ENCODE data around the gene CCDC190. TPM values are rescaled to one million over a fixed set of nuclear protein-coding genes. Genes with fewer than 3 reads are reported as not detected.
"Not testable (repeated sequence)": the region's sequence is repeated elsewhere in the genome, so short reads cannot be mapped to it uniquely, and the experiment has no call there.

CCDC190 gene, protein sequence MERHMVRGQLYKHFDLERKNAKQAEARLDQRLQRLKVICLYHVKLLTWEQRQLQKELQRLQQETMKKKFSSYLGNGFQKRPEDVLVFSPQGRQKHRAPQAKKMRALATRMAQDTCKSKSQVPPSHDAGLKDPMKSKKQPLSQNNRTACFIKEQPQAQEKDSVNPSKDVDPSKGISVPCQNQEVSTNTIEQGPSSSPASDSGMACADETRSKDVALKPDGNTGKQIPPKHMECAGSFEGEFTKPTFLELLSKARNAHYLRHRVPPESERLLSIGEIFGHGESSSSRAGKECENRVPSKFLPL
- total RNA-seq, result 0.23 TPM

- no peak for DNase-seq (ENCODE audit: low spot score)
Observed at GRCh38 chr1:162861101-162861500, at the start of gene CCDC190. Gene CCDC190, minus strand, starts transcription at chr1:162861175. Its CDS starts 1,529 bp downstream, at chr1:162859646.

DNA sequence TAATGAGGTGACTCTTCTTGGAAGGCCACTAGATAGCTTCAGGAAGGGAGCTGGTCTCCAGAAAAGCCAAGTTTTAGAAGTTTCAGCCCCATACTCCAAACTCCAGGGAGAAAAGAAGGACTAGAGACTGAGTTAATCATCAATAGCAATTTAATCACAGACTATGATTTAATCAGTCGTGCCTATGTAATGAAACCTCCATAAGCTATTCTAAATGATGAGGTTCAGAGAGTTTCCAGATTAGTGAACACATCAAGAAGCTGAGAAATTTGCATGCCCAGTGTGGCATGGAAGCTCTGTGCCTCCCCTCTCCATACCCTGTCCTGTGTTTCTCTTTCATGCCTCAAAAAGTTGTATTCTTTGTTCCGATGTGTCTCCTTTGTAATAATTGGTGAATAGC is 49.2 kb upstream of the CCDC190 start:
- no peak for DNase-seq (ENCODE audit: low spot score)

DNA sequence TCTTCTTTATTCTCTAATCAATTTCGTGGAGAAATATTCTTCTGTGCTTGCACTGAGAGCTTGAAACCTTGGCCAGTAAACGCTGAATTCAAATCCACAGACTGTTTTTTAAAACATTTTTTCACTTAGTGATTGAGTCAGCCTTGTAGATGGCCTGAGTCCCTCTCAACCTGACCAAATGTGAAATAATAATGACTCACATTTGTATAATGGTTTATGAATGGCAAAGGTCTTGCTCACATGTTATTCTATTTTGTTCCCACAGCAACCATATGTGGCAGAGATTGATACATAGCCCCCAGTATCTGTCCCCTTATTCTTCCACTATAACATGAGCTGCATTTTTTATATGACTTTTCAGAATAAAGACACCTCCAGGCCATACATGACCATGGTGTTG is 47.8 kb upstream of the CCDC190 start:
- no peak for DNase-seq (ENCODE audit: low spot score)

DNA sequence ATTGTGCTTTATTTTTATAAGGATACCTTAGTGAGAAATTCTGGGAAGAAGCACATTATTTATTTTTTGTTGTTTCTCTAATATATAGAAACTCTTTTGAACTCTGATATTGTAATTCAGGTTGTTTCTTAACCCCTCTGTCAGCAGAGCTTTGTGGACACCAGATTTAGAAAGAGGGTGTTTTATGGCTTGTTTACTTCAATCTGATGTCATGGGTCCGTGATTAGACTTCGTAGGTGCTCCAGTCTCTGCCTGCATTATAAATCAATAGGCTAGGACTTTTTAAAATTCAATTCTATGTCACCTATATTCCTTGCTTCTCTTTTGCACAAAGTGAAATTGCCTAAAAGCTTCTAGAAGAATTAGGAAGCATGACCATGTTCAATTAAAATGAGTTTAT is 47.3 kb upstream of the CCDC190 start:
- no peak for DNase-seq (ENCODE audit: low spot score)

DNA sequence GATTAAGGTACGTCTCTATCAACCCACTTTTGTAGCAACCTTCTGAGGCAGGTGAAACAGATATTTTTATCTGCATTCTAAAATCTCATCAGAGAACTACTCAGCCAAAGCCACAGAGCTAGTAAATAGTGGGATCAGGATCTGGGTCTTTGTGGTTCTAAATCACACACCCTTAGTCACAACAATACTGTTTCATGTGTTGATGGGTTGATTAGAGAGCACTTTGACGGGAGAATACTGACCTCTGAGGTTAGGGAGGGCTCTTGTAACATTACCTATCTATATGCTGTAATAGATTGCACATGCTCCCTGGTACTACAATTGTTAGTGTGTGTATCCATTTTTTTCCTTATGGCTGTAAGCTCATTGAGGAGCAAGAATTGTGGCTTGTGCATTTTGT is 45.5 kb upstream of the CCDC190 start:
- DNase-seq (ENCODE audit: low spot score), result no peak

DNA sequence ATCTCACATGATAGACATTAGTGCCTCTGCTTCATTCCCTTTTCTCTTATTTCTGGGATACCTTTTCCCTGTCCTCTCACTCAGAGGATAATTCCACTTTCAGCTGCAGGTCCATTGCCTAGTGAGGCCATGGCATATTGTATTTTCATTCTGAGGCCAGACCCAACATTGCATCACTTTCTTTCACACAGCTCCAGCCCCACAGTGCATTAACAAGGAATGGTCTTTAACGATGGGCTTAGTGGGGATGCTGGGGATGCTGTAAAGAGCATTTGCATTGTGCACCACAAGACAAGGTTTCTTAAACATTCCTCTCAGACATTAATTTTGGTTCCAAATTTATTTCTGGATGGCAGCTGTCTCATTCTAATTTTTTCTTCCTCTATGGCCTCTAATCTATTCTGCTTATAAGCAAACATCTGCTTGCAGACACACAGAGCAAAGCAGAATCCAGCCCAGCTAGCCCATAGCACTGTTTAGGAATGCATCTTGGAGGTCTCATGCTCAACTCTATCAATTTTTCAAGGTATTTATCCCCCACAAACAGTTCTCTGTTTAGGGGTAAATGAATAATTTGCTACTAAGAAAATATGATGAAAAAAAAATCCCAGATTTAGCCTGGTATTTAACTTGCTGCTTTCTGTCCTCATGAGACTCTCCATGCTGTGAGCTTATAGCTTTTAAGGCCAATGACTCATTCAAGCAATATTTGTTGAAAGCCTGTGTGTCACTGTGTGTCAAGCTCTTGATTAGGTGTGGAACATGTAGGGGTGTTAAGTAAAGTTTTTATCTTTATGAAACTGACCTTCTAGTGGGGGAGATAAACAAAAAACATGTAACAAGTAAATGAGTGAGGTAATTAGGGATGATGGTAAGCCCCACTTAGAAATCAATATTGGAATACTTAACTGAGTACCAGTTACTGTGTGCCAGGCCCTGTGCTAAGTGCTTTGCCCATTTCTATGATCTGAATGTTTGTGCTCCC is 44.5 kb upstream of the CCDC190 start:
- no peak for DNase-seq (ENCODE audit: low spot score)

GRCh38 chr1:162904579-162904978 is 43.6 kb upstream of the CCDC190 start:
- no peak for DNase-seq (ENCODE audit: low spot score)

DNA sequence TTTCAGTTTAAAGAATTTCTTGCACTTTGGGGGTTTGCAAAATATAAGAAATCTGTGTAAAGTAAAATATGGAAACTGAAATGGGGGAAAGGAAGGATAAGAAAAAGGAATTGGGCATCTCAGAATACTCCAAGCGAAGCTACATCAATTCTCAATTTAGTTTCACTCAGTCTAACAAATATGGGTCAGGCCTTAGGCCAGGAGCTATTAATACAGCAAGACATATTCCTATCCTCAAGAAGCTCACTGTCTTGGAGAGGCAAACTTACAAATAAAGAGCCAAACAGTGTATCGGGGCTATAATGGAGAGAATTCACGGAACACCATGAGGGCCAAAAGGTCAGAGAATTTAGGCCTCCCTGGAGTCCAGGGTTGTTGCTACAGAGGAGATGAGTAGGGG is 43.0 kb upstream of the CCDC190 start:
- DNase-seq (ENCODE audit: low spot score), result no peak

DNA sequence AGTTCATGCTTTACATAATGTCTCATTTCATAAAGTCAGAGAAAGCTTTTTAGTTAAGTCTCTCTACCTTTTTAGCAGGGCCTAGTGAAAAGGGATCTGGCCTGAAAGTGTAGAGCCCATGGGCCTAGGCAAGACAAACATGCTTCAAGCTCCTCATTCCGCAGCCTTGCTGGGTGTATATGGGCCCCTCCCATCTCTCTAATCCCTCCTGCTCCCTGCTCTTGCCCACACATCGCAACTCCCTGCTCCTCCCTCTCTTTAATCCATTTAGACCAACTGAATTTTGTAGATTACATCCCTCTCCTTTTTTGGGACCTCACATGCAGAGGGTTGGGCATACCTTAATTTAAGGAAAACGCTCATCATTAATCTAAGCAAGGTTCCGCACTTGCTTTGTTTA is 42.3 kb upstream of the CCDC190 start:
- DNase-seq (ENCODE audit: low spot score), result no peak

GRCh38 chr1:162902416-162902815 is 41.4 kb upstream of the CCDC190 start:
- no peak for DNase-seq (ENCODE audit: low spot score)

- no peak for DNase-seq (ENCODE audit: low spot score)
Observed at GRCh38 chr1:162901243-162901642, 40.3 kb upstream of the CCDC190 start.

GRCh38 chr1:162899422-162900146 is 38.6 kb upstream of the CCDC190 start:
- DNase-seq (ENCODE audit: low spot score), result no peak

- DNase-seq (ENCODE audit: low spot score), result no peak
Observed at GRCh38 chr1:162893612-162893908, 32.6 kb upstream of the CCDC190 start.

DNA sequence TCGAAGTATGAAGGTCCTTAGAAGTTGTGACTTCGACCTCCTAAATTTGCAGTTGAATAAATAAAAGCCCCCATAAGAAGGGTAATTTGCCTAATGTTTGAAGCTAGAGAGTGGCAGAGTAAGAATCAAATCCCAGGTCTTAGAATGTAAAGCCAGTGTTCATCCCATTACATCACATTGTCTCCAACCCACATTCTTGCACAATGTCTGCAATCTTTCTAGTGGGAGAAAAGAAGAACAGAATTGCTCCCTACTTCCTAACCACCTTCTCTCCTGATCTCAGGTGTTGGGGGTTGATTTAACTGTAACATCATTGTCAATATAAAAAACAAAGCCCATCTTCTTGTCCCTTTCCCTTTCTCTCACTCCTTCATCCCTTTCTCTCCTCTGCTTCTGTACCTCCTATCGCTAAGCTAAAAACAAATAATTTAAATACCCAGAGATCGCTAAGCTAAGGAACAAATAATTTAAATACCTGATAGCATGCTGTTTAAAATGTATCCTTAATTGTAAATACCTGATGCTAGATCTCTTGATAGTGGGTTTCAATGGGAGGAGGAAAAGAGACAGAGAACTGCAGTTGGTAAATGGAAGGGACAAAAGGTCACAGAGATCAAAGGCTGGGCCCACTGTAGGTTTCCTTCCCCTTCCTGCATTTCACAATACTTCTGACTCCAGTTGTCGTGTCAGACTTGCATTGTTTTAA is 32.1 kb upstream of the CCDC190 start:
- DNase-seq (ENCODE audit: low spot score), result no peak

DNA sequence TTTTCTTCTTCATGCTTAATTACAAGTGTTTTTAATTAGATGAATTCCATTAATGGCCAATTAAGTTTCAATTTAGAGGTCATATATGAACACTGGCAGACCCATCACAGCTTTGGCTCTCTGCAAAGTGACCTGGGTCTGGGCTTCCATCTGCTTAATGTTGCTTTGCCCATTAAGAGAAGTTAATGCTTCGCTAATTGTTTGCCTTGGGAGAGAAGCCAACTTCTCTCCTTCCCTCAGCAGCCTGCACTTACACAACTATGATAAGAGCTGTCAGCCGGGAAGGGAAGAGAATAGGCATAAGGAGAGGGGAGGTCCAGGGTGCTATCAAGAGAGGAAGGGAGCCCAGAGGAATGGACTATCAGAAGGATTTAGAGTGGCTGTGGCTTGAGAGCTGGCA is 29.0 kb upstream of the CCDC190 start:
- no peak for DNase-seq (ENCODE audit: low spot score)

- no peak for DNase-seq (ENCODE audit: low spot score)
Observed at GRCh38 chr1:162886705-162887104, 25.7 kb upstream of the CCDC190 start.

- no peak for DNase-seq (ENCODE audit: low spot score)
Observed at GRCh38 chr1:162885265-162885664, 24.3 kb upstream of the CCDC190 start.

DNA sequence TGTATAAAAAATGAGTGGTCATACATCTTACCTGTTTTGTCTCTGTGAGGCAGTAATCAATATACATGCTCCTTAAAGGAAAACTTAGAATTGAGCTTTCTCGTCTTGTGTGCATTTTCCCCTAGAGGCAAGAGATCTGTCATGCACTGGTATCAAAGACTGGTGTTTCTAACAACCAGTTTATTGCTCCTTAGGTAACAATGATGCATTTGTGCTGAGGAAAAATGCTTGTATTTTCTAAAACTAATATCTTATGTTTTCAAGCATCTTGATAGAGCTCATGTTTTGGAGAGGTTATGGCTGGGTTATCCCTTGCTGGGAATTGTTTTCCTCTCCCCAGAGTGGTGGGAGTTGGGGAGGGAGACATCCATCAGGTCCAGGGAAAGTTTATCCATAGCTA is 23.9 kb upstream of the CCDC190 start:
- DNase-seq (ENCODE audit: low spot score), result no peak

- peak; percentile 66 for DNase-seq (ENCODE audit: low spot score)
Observed at GRCh38 chr1:162882248-162882674, 21.3 kb upstream of the CCDC190 start.

DNA sequence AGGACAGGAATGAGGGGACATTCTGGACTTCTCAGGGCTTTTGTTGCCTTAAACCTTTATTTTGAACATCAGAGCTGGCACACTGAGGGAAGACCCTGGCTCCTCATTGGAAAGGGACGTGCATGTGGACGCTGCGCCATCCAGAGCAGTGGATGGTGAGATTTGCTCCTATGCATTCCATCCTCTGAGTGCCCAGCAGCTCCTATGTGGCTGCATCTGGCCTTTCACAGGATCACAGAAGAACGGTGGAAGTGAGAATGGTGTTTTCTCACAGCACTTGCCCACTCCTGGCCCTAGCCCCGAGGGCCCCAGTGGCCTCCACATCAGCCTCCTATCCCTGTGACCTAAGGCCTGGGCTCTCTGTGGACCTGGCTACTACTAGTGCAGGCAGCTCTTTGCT is 20.6 kb upstream of the CCDC190 start:
- DNase-seq (ENCODE audit: low spot score), result no peak

GRCh38 chr1:162880617-162881016 is 19.6 kb upstream of the CCDC190 start:
- DNase-seq (ENCODE audit: low spot score), result not testable (repeated sequence)

Measured in ureter (tissue), 1 donor.